NCI-H2227 treated with DMSO at 0.1 percent for 48 hours (cell line): ENCODE measurements around the gene NDRG2.
A peak's percentile ranks its signal among the peaks of the same experiment; 100 is the strongest.
"Not testable (repeated sequence)": the region's sequence is repeated elsewhere in the genome, so short reads cannot be mapped to it uniquely, and the experiment has no call there.

Experiments
- DNase-seq: peaks from one replicate; lab custom pipeline; 2025; lab: John Stamatoyannopoulos, UW

NDRG2 gene

GRCh38 chr14:21009721-21010120 is 15.1 kb downstream of the NDRG2 start:
- DNase-seq: not testable (repeated sequence)

GRCh38 chr14:21003788-21004346 is 21.0 kb downstream of the NDRG2 start:
- no peak for DNase-seq

- no peak for DNase-seq
Observed at GRCh38 chr14:21001218-21001617, 23.6 kb downstream of the NDRG2 start.

DNA sequence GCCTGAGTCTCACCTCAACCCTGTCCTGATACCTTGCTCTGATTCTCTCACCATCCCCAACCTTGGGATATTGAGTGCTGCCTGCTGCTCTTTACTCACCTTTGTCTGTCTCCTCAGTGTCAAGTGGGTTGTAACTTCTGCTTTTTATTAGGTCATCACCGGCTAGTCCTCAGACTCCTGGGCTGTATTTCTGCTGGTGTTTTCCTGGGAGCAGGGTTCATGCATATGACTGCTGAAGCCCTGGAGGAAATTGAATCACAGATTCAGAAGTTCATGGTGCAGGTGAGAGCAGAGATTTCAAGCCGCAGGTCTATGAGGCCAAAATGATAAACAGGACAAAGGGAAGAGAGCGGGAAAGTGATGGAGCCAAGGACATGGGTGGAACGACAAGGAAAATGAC is 25.3 kb downstream of the NDRG2 start:
- DNase-seq: no peak

- DNase-seq: no peak
Observed at GRCh38 chr14:20998674-20999366, 26.0 kb downstream of the NDRG2 start, which contains the start of gene SLC39A2. SLC39A2 (plus strand) TSS chr14:20999293; CDS start chr14:20999447, 154 bp downstream.

- no peak for DNase-seq
Observed at GRCh38 chr14:20998139-20998538, 26.7 kb downstream of the NDRG2 start.

DNA sequence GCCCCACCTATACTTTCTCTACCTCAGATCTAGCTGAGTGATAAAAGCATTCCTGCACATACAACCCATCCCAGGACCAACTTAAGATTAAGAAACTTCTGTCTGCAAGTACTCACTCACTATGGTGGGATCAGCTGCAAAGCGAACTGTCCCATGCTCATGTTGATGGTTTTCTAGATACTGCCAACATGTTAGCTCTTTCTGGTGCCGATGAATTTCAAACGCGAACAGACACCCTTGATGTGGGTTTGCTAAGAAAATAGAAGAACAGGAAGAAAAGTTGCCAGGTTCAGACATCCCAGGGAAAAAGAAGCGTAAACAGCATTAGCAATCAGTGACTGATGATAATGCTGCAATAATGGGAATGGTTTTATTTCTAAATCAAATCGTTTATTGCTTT is 27.3 kb downstream of the NDRG2 start:
- DNase-seq: no peak

- no peak for DNase-seq
Observed at GRCh38 chr14:20997115-20997514, 27.7 kb downstream of the NDRG2 start.

DNA sequence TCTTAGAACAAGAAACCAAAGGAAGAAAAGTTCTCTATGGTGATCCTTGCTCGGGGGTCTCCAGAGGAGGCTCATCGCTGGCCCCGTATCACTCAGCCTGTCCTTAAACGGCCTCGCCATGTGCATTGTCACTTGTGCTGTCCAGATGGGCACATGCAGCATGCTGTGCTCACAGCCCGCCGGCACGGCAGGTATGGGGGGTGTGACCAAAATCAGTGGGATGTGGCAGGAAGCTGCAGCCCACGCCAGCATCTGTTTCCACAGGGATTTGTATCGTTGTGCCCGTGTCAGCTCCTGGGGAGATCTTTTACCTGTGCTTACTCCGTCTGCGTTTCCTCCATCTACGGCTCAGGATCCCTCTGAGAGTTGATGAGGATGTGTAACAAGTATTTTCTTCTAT is 28.3 kb downstream of the NDRG2 start:
- DNase-seq: no peak

- DNase-seq: peak; percentile 95
Observed at GRCh38 chr14:20989787-20990600, 34.9 kb downstream of the NDRG2 start, which contains the start of gene METTL17. METTL17 (plus strand) TSS chr14:20989980; CDS start chr14:20990003, 23 bp downstream.

- no peak for DNase-seq
Observed at GRCh38 chr14:20989471-20989786, 35.4 kb downstream of the NDRG2 start.

DNA sequence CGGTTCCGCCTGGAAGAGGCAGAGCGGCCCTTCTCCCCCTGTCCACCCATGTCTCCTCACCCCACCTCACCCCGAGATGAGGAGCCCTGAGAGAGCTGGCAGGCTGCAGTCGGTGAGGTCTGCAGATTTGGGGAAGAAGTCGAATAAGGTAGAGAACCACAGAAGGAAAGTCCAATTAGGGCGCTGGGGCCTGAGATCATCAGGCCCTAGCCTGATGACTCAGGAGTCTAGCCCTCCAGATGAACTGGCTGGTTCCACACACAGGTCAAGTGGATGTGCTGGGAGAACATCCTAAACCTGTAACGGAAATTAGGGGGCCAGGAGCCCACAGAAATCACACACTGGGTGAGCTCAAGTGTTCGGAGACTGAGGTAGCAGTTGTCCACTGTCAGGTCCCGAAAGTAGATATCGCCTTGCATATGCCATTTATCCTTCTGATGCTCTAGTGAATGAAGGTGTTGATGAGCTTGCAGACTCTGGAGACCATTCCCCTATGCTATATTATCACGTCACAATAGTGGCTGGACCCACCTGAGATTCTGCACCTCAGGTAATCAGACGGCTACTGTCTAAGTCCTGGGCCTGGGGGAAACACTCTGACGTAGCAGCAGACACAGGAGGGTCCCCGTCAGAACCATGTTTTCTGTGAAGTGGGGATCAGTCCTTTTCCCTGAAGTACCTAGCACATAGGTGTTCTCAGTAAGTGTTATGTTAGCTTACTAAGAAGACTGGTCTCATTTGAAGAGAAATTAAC is 36.0 kb downstream of the NDRG2 start:
- no peak for DNase-seq

DNA sequence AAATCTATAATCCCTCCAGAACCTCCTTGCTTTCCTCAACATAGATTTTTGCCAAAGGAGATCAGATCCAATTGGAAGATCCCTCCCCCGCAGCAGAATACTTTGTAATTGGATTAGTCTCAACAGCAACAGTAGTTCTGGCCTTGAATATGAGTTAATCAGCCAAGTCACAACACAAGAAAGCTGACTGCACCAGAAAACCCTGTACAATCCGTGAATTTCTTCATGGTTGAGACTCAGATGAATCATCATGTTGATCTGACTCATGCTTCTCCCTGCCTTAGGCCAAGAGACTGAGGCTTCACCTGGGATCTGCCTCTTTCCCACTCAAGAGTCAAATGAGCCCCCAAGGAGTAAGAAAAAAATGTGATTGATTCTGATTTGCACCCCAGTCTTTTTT is 38.0 kb downstream of the NDRG2 start:
- DNase-seq: no peak

- DNase-seq: not testable (repeated sequence)
Observed at GRCh38 chr14:20985650-20986049, 39.2 kb downstream of the NDRG2 start.

- DNase-seq: no peak
Observed at GRCh38 chr14:20982646-20983369, 42.1 kb downstream of the NDRG2 start.

DNA sequence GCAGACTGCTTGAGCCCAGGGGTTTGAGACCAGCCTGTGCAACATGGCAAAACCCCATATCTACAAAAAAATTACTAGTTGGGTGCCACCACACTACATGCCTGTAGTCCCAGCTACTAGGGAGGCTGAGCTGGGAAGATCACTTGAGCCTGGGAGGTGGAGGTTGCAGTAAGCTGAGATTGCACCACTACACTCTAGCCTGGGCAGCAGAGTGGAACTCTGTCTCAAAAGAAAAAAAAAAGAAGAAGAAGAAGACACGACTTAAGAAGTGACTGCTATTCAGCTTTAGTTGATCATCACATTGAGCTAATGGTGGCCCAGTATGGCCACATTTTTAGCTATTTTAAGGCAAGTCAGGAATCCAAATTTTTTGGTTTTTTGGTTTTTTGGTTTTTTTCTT is 44.0 kb downstream of the NDRG2 start:
- DNase-seq: no peak

- no peak for DNase-seq
Observed at GRCh38 chr14:20978687-20979086, 46.2 kb downstream of the NDRG2 start.

DNA sequence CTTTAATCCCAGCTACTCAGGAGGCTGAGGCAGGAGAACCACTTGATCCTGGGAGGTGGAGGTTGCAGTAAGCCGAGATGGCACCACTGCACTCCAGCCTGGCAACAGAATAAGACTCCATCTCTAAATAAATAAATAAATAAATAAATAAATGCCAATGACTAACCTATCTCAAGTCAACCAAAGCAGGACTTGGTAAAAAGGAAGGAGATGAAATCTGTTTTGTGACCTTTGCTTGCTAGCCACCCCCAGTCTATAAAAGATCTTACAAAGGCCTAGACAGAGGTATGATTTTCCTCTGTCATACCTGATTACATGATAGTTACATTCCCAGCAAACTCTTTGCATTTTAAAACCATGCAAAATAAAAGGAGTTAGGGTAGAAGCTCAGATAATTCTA is 48.6 kb downstream of the NDRG2 start:
- DNase-seq: no peak

- DNase-seq: no peak
Observed at GRCh38 chr14:20973501-20973900, 51.4 kb downstream of the NDRG2 start.

DNA sequence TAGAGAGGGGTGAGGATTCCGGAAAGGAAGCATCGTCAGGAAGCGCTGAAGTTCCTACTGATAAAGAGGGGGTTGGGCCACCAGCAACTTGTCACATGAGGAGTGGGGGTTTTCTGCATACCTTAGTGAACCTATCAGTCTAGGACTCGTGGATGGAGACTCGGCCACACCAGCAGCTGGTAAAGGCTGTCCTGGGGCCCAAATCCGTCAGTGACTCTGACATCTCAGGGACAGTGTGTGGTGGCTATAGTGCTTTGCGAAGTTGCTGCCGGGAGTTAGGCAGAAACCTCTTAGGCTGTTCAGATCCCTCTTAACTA is 53.2 kb downstream of the NDRG2 start:
- no peak for DNase-seq

DNA sequence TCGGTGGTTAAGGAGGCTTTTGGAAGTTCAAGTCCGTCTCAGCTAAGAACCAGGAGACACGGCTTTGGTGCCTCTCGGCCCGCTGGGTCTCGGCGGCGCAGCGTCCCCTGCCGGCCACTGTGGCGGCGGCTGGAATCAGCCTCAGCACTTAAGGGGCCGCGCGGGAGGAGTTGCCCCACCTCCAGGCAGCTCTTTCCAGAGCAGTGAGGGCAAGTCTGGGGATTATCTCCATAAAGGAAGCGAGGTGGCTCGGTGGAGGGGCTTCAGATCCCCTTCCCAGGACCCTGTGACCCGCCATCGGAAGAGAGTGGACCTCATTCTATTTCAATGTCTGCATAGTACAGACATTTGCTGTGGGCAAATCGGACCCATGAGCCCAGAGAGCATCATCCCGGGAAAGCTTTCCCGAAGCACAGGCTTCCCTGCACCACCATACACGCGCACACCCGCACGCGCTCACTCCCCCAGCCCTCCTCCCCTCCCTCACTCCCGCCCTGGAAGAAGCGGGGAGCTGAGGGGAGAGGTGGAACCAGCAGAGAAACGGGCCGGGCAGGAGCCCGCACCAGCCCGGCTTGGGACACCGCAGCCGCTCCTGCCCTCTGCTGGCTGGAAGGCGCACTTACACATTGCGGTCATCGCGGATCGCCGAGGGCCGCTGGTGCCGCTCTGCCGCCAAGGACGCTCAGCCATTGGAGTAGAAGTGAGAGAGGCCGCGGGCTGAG is 53.7 kb downstream of the NDRG2 start:
- peak; percentile 84 for DNase-seq
